Dermis microvascular lymphatic vessel endothelial cell (primary cell): ENCODE measurements around the gene TVP23B. TPM values are rescaled to one million over a fixed set of nuclear protein-coding genes. Genes with fewer than 3 reads are reported as not detected.
"Not testable (repeated sequence)": the region's sequence is repeated elsewhere in the genome, so short reads cannot be mapped to it uniquely, and the experiment has no call there.

Source experiments
- DNase-seq, 2 donors: peaks; one replicate each; pipeline versions ENCODE4 v3.0.0 to v3.0.0-alpha.2; 2010; ENCODE audit warnings: low read depth in 2 of 2
- total RNA-seq: library from RNA; depleted of rRNA; stranded (reverse); fragments of >200 nt; gene quantifications from 2 replicates; pipeline ENCODE4 v1.2.1, GENCODE V29; 2014

The TVP23B gene
- total RNA-seq, 1 donor from 2014 or later: 37.0 TPM

GRCh38 chr17:18791402-18791801 is 10.4 kb downstream of the TVP23B start:
- DNase-seq: not testable (repeated sequence)

GRCh38 chr17:18794841-18795240 is 13.9 kb downstream of the TVP23B start:
- not testable (repeated sequence) for DNase-seq

GRCh38 chr17:18796887-18797286 is 15.9 kb downstream of the TVP23B start:
- DNase-seq: not testable (repeated sequence)

GRCh38 chr17:18803458-18804245 is 22.7 kb downstream of the TVP23B start:
- not testable (repeated sequence) for DNase-seq

GRCh38 chr17:18815924-18816323 is 34.9 kb downstream of the TVP23B start:
- DNase-seq: not testable (repeated sequence)

GRCh38 chr17:18816489-18817371 is 35.7 kb downstream of the TVP23B start:
- DNase-seq: peak; percentile 58 to 82

GRCh38 chr17:18821430-18821829 is 40.4 kb downstream of the TVP23B start:
- peak in 1 of 2 donors; percentile 15 for DNase-seq

GRCh38 chr17:18827613-18828012 is 46.6 kb downstream of the TVP23B start:
- DNase-seq: not testable (repeated sequence)

- DNase-seq: no peak
Observed at GRCh38 chr17:18848501-18848900, 67.5 kb downstream of the TVP23B start.

GRCh38 chr17:18850679-18851078 is 69.7 kb downstream of the TVP23B start:
- DNase-seq: no peak

- DNase-seq: no peak
Observed at GRCh38 chr17:18851201-18851600, 70.2 kb downstream of the TVP23B start.

GRCh38 chr17:18854956-18855355 is 74.0 kb downstream of the TVP23B start:
- DNase-seq: no peak

- DNase-seq: peak; percentile 88 to 96
Observed at GRCh38 chr17:18855831-18856569, 75.0 kb downstream of the TVP23B start.

Other genes with a start within 250 kb of the TVP23B start
- gene TBC1D28, start 136.8 kb upstream of the TVP23B start, total RNA-seq: not detected in 2 replicates
- gene FOXO3B, start 98.9 kb upstream of the TVP23B start, total RNA-seq: 1.5 and 2.3 TPM in 2 replicates
- gene FBXW10, start 37.1 kb upstream of the TVP23B start, total RNA-seq: under 0.01 TPM in 1 of 2 replicates, not detected in the other
- 32.4 and 35.4 TPM in 2 replicates for gene PRPSAP2, start 76.9 kb downstream of the TVP23B start, total RNA-seq
- not detected in 2 replicates for gene SLC5A10, start 171.0 kb downstream of the TVP23B start, total RNA-seq
- 7.2 and 11.3 TPM in 2 replicates for gene FAM83G, start 223.6 kb downstream of the TVP23B start, total RNA-seq